ENCODE results near the gene RGS10. TPM values are rescaled to one million over a fixed set of nuclear protein-coding genes. Genes with fewer than 3 reads are reported as not detected.
A peak's percentile ranks its signal among the peaks of the same experiment; 100 is the strongest.

The RGS10 gene
- total and polyA plus RNA-seq, 2 of the 8 experiments (the other 6 are each of a cell fraction or from before 2014, with no cell fraction given): 5.5 to 13.1 TPM

DNA sequence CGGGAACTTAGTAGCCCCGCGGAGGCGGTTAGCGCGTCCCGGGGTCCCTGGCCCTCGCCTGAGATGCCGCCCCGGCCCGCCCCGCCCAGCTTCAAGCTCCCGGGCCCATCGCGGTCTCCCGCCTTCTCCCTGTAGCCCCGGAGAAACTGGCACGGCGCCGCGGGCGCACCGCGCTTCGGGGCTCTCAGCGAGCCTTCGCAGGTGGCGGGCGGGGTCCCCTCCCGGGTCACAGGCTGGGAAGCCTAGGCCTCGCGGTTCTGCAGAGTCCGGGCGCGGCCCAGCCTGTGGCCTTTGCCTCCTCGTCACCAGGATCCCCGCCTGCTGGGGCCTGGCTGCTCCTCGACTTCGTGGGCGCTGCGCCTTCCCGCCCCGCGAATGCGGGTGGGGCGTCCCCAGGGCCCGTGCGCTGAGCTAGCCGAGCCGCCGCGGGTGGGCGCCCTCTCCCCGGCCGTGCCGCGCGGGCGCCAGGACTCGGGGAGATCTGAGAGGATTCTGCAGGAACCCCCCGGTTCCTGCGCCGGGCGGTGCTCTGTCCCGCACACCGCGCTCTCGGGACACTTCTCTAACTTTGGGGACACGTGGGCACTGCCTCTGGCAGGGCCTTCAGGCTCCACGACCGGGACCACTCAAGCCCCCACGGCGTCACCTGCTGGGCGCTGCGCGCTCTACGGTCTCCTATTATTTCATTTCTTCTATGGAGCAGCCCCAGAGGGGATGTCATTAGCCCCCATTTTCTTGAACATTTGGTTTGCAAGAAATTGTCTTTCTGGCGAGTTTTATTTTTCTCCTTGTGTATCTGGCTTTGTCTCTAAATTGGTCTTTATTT is 682 bp upstream of the RGS10 start (continued):
- TF ChIP-seq TAF7 (optimal IDR thresholded peaks at IDR 0.05; ENCODE audit: borderline replicate concordance, low read depth, low read length) (no peak), E2F6 (IDR thresholded peaks at IDR 0.05) (peak; percentile 34), MAX (IDR thresholded peaks at IDR 0.05) (0 out of 2 replicates have a peak, but pooled peaks have one; percentile 0), TAF1 (IDR thresholded peaks at IDR 0.05; ENCODE audit: low read depth, low read length) (no peak), POU5F1 (IDR thresholded peaks at IDR 0.05; ENCODE audit: low read depth, low read length) (no peak)

Data from H1 (cell line).